GM12878 (cell line): Measurements from ENCODE around the gene PI4KB. TPM values are rescaled to one million over a fixed set of nuclear protein-coding genes. Genes with fewer than 3 reads are reported as not detected.

Experiments
- ASH2L ChIP-seq: fragments of 300-600, 200-600 bp; sonication (generic); IDR thresholded peaks from 2 replicates; pipeline ENCODE4 v1.6.1; 2017; ENCODE audit warnings: low read depth, mild to moderate bottlenecking, borderline replicate concordance
- BCL11A ChIP-seq: IDR thresholded peaks from 2 replicates; pipeline ENCODE4 v1.6.1; 2011; ENCODE audit warnings: low read depth, low read length
- CBFB ChIP-seq: IDR thresholded peaks from 2 replicates; pipeline ENCODE4 v1.6.1; 2016; ENCODE audit warnings: antibody characterized with exemption, low read depth
- ESRRA ChIP-seq: IDR thresholded peaks from 2 replicates; pipeline ENCODE4 v1.6.1; 2012; ENCODE audit warnings: mild to moderate bottlenecking, low read length, improper control_type of control experiment
- ETV6 ChIP-seq, 2 experiments: fragments of 450-650 bp in 1 of 2; IDR thresholded peaks in 1 of 2; conservative IDR thresholded peaks in 1 of 2; 2 replicates each; pipeline ENCODE4 v1.6.1; 2014; ENCODE audit warnings: antibody characterized with exemption in 1 of 2, borderline replicate concordance in 1 of 2, low read depth in 1 of 2, mild to moderate bottlenecking in 1 of 2, moderate library complexity in 1 of 2
- FOS ChIP-seq: IDR thresholded peaks from 3 replicates; pipeline ENCODE4 v1.6.1; 2011; ENCODE audit warnings: borderline replicate concordance; ENCODE audit not compliant: insufficient read length; ENCODE audit errors: extremely low read depth
- HCFC1 ChIP-seq: fragments of 150-350 bp; IDR thresholded peaks from 2 replicates; pipeline ENCODE4 v1.6.1; 2014; ENCODE audit warnings: low read length
- LARP7 ChIP-seq: fragments of 450-650 bp; IDR thresholded peaks from 2 replicates; pipeline ENCODE4 v1.6.1; 2017; ENCODE audit warnings: mild to moderate bottlenecking
- MTA3 ChIP-seq: IDR thresholded peaks from 2 replicates; pipeline ENCODE4 v1.6.1; 2012; ENCODE audit warnings: low read length, inconsistent platforms, borderline replicate concordance
- MYB ChIP-seq: fragments of 150-350 bp; IDR thresholded peaks from 2 replicates; pipeline ENCODE4 v1.6.1; 2014; ENCODE audit warnings: mild to moderate bottlenecking, low read depth, low read length, borderline replicate concordance
- MYC ChIP-seq: IDR thresholded peaks from 2 replicates; pipeline ENCODE4 v1.6.1; 2011; ENCODE audit warnings: mild to moderate bottlenecking, low read length, moderate library complexity, inconsistent platforms; ENCODE audit not compliant: insufficient read depth, insufficient replicate concordance, insufficient read length, severe bottlenecking
- NFXL1 ChIP-seq: fragments of 450-650 bp; IDR thresholded peaks from 2 replicates; pipeline ENCODE4 v1.6.1; 2017; ENCODE audit warnings: antibody characterized with exemption, mild to moderate bottlenecking, borderline replicate concordance
- NRF1 ChIP-seq: conservative IDR thresholded peaks from 2 replicates; pipeline ENCODE4 v1.6.1; 2011; ENCODE audit warnings: mild to moderate bottlenecking, low read depth, low read length, improper control_type of control experiment
- PAX8 ChIP-seq: fragments of 450-650 bp; IDR thresholded peaks from 2 replicates; pipeline ENCODE4 v1.6.1; 2017; ENCODE audit warnings: mild to moderate bottlenecking, moderate library complexity
- POU2F2 ChIP-seq: IDR thresholded peaks from 3 replicates; pipeline ENCODE4 v1.6.1; 2011; ENCODE audit warnings: low read depth, mild to moderate bottlenecking, low read length, borderline replicate concordance
- RELA ChIP-seq: fragments of 450-650 bp; IDR thresholded peaks from 2 replicates; pipeline ENCODE4 v1.8.0; 2014; ENCODE audit warnings: borderline replicate concordance; ENCODE audit not compliant: partially characterized antibody
- RFX5 ChIP-seq: IDR thresholded peaks from 2 replicates; pipeline ENCODE4 v1.6.1; 2011; ENCODE audit warnings: low read depth, low read length, improper control_type of control experiment
- TCF12 ChIP-seq: IDR thresholded peaks from 2 replicates; pipeline ENCODE4 v1.6.1; 2011; ENCODE audit warnings: low read depth, mild to moderate bottlenecking, low read length
- ZNF24 ChIP-seq: fragments of 450-650 bp; IDR thresholded peaks from 2 replicates; pipeline ENCODE4 v1.6.1; 2017; ENCODE audit warnings: antibody characterized with exemption, mild to moderate bottlenecking
- ZNF384 ChIP-seq: IDR thresholded peaks from 2 replicates; pipeline ENCODE4 v1.6.1; 2012; ENCODE audit warnings: low read depth, mild to moderate bottlenecking, low read length, improper control_type of control experiment, borderline replicate concordance
- ZNF622 ChIP-seq: fragments of 450-650 bp; IDR thresholded peaks from 2 replicates; pipeline ENCODE4 v1.6.1; 2017; ENCODE audit warnings: mild to moderate bottlenecking, inconsistent platforms
- polyA plus RNA-seq, 11 experiments: library from polyadenylated mRNA; depleted of rRNA in 4 of 11; unstranded in 6 of 11; stranded (reverse) in 5 of 11; fragments of >200 nt; fragmentation: Nextera tagmentation in 4 of 11; fragmentation: Illumina TruSeq in 1 of 11; extraction: Ambion mirVana in 4 of 11; extraction: Trizol in 1 of 11; gene quantifications; 1 replicate in 1 of 11; 2 replicates in 10 of 11; pipeline versions ENCODE4 v1.2.1 to v1.2.3, GENCODE V29; 2011 to 2016; ENCODE audit warnings: inconsistent platforms in 2 of 11, missing spikeins in 2 of 11, low read depth in 1 of 11
- total RNA-seq, 4 experiments: library from RNA; depleted of rRNA in 3 of 4; stranded (reverse); fragments of >200 nt in 3 of 4; fragmentation: Illumina TruSeq in 1 of 4; extraction: Trizol in 1 of 4; gene quantifications; 2 replicates each; pipeline versions ENCODE4 v1.2.1 to v1.2.3, GENCODE V29; 2013 to 2021
- TF ChIP-seq, protein P1 (sequence below): IDR thresholded peaks from 2 replicates; pipeline ENCODE4 v1.6.1; 2011; ENCODE audit warnings: borderline replicate concordance, low read depth, mild to moderate bottlenecking, moderate library complexity, low read length; ENCODE audit not compliant: insufficient read depth, poor library complexity, severe bottlenecking
- TF ChIP-seq, protein P2 (sequence below), 3 experiments: IDR thresholded peaks in 2 of 3; conservative IDR thresholded peaks in 1 of 3; 2 replicates each; pipeline ENCODE4 v1.5.1; 2011; ENCODE audit warnings: low read depth in 3 of 3, low read length in 3 of 3, mild to moderate bottlenecking in 3 of 3, control low read depth in 2 of 3, moderate library complexity in 2 of 3, inconsistent platforms in 1 of 3, mixed read lengths in 1 of 3; ENCODE audit not compliant: control insufficient read depth in 2 of 3, insufficient read depth in 1 of 3; ENCODE audit errors: extremely low read depth in 1 of 3
- TF ChIP-seq, protein P3 (sequence below): IDR thresholded peaks from 2 replicates; pipeline ENCODE4 v1.6.1; 2012; ENCODE audit warnings: low read depth, low read length, improper control_type of control experiment

PI4KB gene
- total and polyA plus RNA-seq, 10 of the 15 experiments (the other 5 are each of a cell fraction or from before 2014, with no cell fraction given) = 3.3 to 88.3 (median 51.7) TPM

DNA sequence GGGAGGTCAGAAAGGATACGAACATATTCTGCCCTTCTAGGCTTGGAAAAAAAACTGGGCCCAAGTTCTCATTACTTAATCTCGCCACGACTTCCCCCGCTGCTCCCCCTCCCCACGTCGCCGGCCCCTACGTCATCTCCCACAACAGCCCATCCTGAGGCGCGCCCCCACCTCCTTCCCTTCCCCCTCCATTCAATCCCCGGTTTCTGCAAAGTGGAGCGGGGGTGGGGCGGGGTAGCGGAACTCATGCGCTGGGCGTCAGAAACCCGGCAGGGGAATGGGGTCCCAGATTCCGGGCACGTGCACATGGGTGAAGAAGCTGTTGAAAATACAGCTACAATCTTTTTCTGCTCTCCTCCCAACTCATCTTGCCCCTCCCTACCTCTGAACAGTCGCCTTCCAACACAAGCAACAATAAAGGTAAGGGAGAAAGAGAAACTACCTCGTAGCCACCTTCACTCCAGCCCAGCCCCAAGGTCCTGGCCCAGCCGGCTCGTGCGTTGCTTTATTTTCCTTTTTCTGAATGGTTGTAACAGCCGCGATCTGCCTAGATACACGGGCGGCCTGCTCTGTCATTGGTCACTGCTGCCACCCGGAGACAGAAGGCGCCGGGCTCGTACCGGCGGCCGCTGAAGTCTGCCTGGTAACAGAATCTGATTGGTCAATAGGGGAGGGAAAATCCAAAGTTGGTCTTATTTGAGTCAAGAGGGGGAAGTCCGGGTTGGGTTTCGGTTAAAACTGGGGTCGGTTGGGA is 19.7 kb upstream of the PI4KB start, which contains the start of gene RFX5 (continued):
- no peak for TF ChIP-seq ZNF24
- TF ChIP-seq MYC = peak; percentile 47
- TF ChIP-seq, protein P1, sequence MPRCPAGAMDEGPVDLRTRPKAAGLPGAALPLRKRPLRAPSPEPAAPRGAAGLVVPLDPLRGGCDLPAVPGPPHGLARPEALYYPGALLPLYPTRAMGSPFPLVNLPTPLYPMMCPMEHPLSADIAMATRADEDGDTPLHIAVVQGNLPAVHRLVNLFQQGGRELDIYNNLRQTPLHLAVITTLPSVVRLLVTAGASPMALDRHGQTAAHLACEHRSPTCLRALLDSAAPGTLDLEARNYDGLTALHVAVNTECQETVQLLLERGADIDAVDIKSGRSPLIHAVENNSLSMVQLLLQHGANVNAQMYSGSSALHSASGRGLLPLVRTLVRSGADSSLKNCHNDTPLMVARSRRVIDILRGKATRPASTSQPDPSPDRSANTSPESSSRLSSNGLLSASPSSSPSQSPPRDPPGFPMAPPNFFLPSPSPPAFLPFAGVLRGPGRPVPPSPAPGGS = peak; percentile 14
- TF ChIP-seq ZNF622 = no peak
- peak; percentile 99 for TF ChIP-seq RFX5
- no peak for TF ChIP-seq RELA
- peak; percentile 61; the same call in 1 of the 2 replicates for TF ChIP-seq CBFB
- peak; percentile 91 for TF ChIP-seq MYB
- no peak for TF ChIP-seq PAX8
- peak; percentile 71; the same call in 1 of the 2 replicates for TF ChIP-seq ASH2L
- TF ChIP-seq MTA3 = no peak; the same call in 1 of the 2 replicates
- TF ChIP-seq LARP7 = no peak
- peak; percentile 30; the same call in 1 of the 2 replicates for TF ChIP-seq HCFC1
- peak in 1 of 2 experiments; percentile 20; a peak in 1 of 4 replicates for TF ChIP-seq ETV6 (conservative IDR thresholded peaks at IDR 0.05 in 1 of 2, IDR thresholded peaks at IDR 0.05 in 1 of 2; ENCODE audit: borderline replicate concordance in 1 of 2, low read depth in 1 of 2)
- no peak for TF ChIP-seq BCL11A
- TF ChIP-seq, protein P2, sequence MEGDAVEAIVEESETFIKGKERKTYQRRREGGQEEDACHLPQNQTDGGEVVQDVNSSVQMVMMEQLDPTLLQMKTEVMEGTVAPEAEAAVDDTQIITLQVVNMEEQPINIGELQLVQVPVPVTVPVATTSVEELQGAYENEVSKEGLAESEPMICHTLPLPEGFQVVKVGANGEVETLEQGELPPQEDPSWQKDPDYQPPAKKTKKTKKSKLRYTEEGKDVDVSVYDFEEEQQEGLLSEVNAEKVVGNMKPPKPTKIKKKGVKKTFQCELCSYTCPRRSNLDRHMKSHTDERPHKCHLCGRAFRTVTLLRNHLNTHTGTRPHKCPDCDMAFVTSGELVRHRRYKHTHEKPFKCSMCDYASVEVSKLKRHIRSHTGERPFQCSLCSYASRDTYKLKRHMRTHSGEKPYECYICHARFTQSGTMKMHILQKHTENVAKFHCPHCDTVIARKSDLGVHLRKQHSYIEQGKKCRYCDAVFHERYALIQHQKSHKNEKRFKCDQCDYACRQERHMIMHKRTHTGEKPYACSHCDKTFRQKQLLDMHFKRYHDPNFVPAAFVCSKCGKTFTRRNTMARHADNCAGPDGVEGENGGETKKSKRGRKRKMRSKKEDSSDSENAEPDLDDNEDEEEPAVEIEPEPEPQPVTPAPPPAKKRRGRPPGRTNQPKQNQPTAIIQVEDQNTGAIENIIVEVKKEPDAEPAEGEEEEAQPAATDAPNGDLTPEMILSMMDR (IDR thresholded peaks at IDR 0.05 in 2 of 3, conservative IDR thresholded peaks at IDR 0.05 in 1 of 3; ENCODE audit: control insufficient read depth in 2 of 3, extremely low read depth in 1 of 3, insufficient read depth in 1 of 3, low read depth in 3 of 3, low read length in 3 of 3) = no peak
- TF ChIP-seq, protein P3, sequence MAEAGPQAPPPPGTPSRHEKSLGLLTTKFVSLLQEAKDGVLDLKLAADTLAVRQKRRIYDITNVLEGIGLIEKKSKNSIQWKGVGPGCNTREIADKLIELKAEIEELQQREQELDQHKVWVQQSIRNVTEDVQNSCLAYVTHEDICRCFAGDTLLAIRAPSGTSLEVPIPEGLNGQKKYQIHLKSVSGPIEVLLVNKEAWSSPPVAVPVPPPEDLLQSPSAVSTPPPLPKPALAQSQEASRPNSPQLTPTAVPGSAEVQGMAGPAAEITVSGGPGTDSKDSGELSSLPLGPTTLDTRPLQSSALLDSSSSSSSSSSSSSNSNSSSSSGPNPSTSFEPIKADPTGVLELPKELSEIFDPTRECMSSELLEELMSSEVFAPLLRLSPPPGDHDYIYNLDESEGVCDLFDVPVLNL = no peak
- peak; percentile 32 for TF ChIP-seq FOS
- 0 out of 2 replicates have a peak, but pooled peaks have one; percentile 25 for TF ChIP-seq ESRRA
- TF ChIP-seq NRF1 = no peak
- no peak for TF ChIP-seq TCF12
- no peak for TF ChIP-seq ZNF384
- TF ChIP-seq NFXL1 = no peak
- peak; percentile 57; the same call in 2 of the 3 replicates for TF ChIP-seq POU2F2
